Vagina (tissue), 2 donors: ENCODE data around the gene CEP162. TPM values are rescaled to one million over a fixed set of nuclear protein-coding genes. Genes with fewer than 3 reads are reported as not detected.

ENCODE experiments used
- DNase-seq, 2 donors: peaks; one replicate each; pipeline ENCODE4 v3.0.0-alpha.2; 2017; ENCODE audit errors: extremely low spot score in 2 of 2
- H3K27ac ChIP-seq: fragments of 200-600 bp; sonication (generic); one replicate; pipeline ENCODE4 v1.5.1; 2019
- H3K27me3 ChIP-seq: fragments of 200-600 bp; sonication (generic); one replicate; pipeline ENCODE4 v1.5.1; 2019
- H3K36me3 ChIP-seq, 2 donors: fragments of 200-600 bp; sonication (generic); one replicate each; pipeline ENCODE4 v1.5.1; 2017 to 2019
- H3K4me1 ChIP-seq: fragments of 200-600 bp; sonication (generic); one replicate; pipeline ENCODE4 v1.5.1; 2019
- H3K4me3 ChIP-seq, 2 donors: fragments of 200-600 bp; sonication (generic); 1 replicate in 1 of 2; 2 replicates in 1 of 2; pipeline ENCODE4 v1.5.1; 2016 to 2019
- H3K9me3 ChIP-seq: fragments of 200-600 bp; sonication (generic); one replicate; pipeline ENCODE4 v1.5.1; 2019
- CTCF ChIP-seq, 3 experiments: fragments of 450-650 bp in 2 of 3; fragments of 200-600 bp in 1 of 3; sonication (generic) in 1 of 3; IDR thresholded peaks; one replicate each; pipeline ENCODE4 v1.5.1; 2017 to 2019; ENCODE audit warnings: antibody characterized with exemption in 3 of 3, mild to moderate bottlenecking in 2 of 3, moderate library complexity in 2 of 3
- POLR2A ChIP-seq, 2 donors: fragments of 450-650 bp; IDR thresholded peaks; one replicate each; pipeline ENCODE4 v1.6.1; 2017; ENCODE audit warnings: antibody characterized with exemption in 2 of 2, mild to moderate bottlenecking in 2 of 2, moderate library complexity in 2 of 2
- POLR2AphosphoS5 ChIP-seq, 2 donors: sonication (generic); formaldehyde crosslinking; IDR thresholded peaks; one replicate each; pipeline ENCODE4 v1.9.0; 2017; ENCODE audit warnings: antibody characterized with exemption in 2 of 2, mild to moderate bottlenecking in 2 of 2, low read depth in 1 of 2; ENCODE audit not compliant: insufficient read depth in 1 of 2
- intact Hi-C: fragments of 100-400 bp; cut with DNase I; formaldehyde crosslinking; loops from one replicate; pipeline ENCODE4 v1.15.1; 2023
- total RNA-seq: library from RNA; depleted of rRNA; stranded (reverse); fragments of >200 nt; gene quantifications from one replicate; pipeline ENCODE4 v1.2.3, GENCODE V29; 2016

CEP162 gene
- total RNA-seq, 1 donor from 2014 or later, result 6.1 TPM

DNA sequence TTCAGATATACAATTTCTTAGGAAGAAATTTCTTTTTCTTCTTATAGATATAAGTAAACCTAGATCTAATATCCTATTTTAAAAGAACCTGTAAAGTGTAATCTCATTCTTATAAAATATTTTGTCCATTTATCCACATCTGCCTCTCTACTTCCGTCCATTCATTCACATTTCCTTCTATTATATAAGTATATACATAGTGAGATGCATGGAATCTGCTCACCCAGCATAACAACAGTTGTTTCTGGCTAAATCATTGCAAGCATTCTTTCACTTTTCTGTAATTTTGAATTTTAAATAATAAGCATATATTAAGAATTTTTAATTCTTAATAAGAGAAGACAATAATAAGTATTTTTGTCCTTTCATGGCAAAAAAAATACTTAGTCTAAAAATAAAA, 45.4 kb downstream of the CEP162 start:
- TF ChIP-seq CTCF (IDR thresholded peaks at IDR 0.05) (no peak), POLR2AphosphoS5 (IDR thresholded peaks at IDR 0.05; ENCODE audit: insufficient read depth in 1 of 2, low read depth in 1 of 2) (no peak), POLR2A (IDR thresholded peaks at IDR 0.05) (no peak)
- intact Hi-C loops, result no loop called here

DNA sequence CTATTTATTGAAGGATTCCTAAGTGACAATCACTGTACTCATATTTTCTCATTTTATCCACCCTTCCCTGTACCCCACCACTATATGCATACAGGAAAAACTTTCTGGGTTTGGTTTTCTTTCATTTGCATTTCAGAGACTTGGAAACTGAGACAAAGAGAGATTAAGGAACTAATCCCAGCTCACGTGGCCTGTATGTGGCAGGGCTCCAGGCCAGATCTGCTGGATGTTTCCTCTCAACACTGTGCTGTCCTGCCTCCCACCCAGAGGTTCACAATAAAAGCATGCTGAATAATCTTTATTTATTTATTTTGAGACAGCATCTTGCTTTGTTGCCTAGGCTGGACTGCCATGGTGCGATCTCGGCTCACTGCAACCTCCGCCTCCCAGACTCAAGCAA, 50.2 kb downstream of the CEP162 start:
- no peaks in the 10 kb centered on the region for H3K4me1 ChIP-seq
- TF ChIP-seq POLR2AphosphoS5 (IDR thresholded peaks at IDR 0.05; ENCODE audit: insufficient read depth in 1 of 2, low read depth in 1 of 2), result no peak
- no peak for TF ChIP-seq CTCF (IDR thresholded peaks at IDR 0.05)
- TF ChIP-seq POLR2A (IDR thresholded peaks at IDR 0.05), result no peak
- no peaks in the 10 kb centered on the region for H3K9me3 ChIP-seq
- no peak overlapping the region for H3K4me3 ChIP-seq
- intact Hi-C loops, result no loop called here
- no peak for DNase-seq
- peaks cover 0 to 10% of the 10 kb centered on the region in 2 donors for H3K36me3 ChIP-seq
- H3K27ac ChIP-seq, result no peak overlapping the region
- no peaks in the 10 kb centered on the region for H3K27me3 ChIP-seq

More for the DNA sequence above, 45.4 kb downstream of the CEP162 start:
- H3K27ac ChIP-seq, result no peak overlapping the region
- H3K4me1 ChIP-seq, result no peaks in the 10 kb centered on the region
- H3K4me3 ChIP-seq, result no peak overlapping the region
- no peak for DNase-seq
- H3K27me3 ChIP-seq, result no peaks in the 10 kb centered on the region
- no peaks in the 10 kb centered on the region for H3K9me3 ChIP-seq
- peaks cover 0 to 18% of the 10 kb centered on the region in 2 donors for H3K36me3 ChIP-seq

DNA sequence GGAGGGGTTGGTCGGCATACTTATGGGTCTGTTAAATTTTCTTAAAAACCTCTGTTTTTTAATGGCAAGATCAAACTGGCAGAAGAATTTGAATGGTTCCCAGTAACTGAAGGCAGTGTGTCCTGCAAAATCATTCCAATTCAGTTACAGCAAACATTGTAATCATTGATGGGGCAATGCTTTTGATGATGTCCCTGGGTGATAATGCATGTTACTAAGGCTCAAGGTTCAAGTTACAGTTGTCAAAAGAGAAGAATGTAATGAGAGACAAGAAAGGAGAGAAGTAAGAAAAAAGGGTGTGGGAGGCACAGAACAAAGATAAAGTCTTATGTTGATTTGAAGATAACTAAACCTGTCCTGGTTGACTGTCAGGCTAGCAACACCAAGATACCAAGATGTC, 54.9 kb downstream of the CEP162 start:
- TF ChIP-seq POLR2A (IDR thresholded peaks at IDR 0.05), result no peak
- TF ChIP-seq POLR2AphosphoS5 (IDR thresholded peaks at IDR 0.05; ENCODE audit: insufficient read depth in 1 of 2, low read depth in 1 of 2), result no peak
- no peak for TF ChIP-seq CTCF (IDR thresholded peaks at IDR 0.05)
- H3K27ac ChIP-seq, result no peak overlapping the region
- H3K36me3 ChIP-seq, result peaks cover 0 to 34% of the 10 kb centered on the region in 2 donors
- H3K9me3 ChIP-seq, result no peaks in the 10 kb centered on the region
- H3K4me3 ChIP-seq, result no peak overlapping the region
- no peaks in the 10 kb centered on the region for H3K27me3 ChIP-seq
- no peaks in the 10 kb centered on the region for H3K4me1 ChIP-seq
- DNase-seq, result no peak
- intact Hi-C loops, result no loop called here

GRCh38 chr6:84172080-84172479, 55.4 kb downstream of the CEP162 start:
- Histone ChIP-seq H3K27ac (no peak overlapping the region), H3K36me3 (peaks cover 0 to 34% of the 10 kb centered on the region in 2 donors), H3K9me3 (no peaks in the 10 kb centered on the region), H3K27me3 (no peaks in the 10 kb centered on the region), H3K4me1 (no peaks in the 10 kb centered on the region), H3K4me3 (no peak overlapping the region)
- no peak for DNase-seq
- intact Hi-C loops, result no loop called here
- no peak for TF ChIP-seq CTCF (IDR thresholded peaks at IDR 0.05)
- no peak for TF ChIP-seq POLR2AphosphoS5 (IDR thresholded peaks at IDR 0.05; ENCODE audit: insufficient read depth in 1 of 2, low read depth in 1 of 2)
- no peak for TF ChIP-seq POLR2A (IDR thresholded peaks at IDR 0.05)

- Histone ChIP-seq H3K9me3 (no peaks in the 10 kb centered on the region), H3K4me1 (no peaks in the 10 kb centered on the region), H3K4me3 (no peak overlapping the region), H3K36me3 (peaks cover 0 to 27% of the 10 kb centered on the region in 2 donors), H3K27me3 (no peaks in the 10 kb centered on the region), H3K27ac (no peak overlapping the region)
- TF ChIP-seq CTCF (IDR thresholded peaks at IDR 0.05) (no peak), POLR2AphosphoS5 (IDR thresholded peaks at IDR 0.05; ENCODE audit: insufficient read depth in 1 of 2, low read depth in 1 of 2) (no peak), POLR2A (IDR thresholded peaks at IDR 0.05) (no peak)
- intact Hi-C loops, result no loop called here
- DNase-seq, result no peak
Observed at GRCh38 chr6:84167457-84167856, 60.0 kb downstream of the CEP162 start.
